GM04504 (cell line): ENCODE measurements around the gene SLC25A18.
"Not testable (repeated sequence)": the region's sequence is repeated elsewhere in the genome, so short reads cannot be mapped to it uniquely, and the experiment has no call there.

ENCODE experiments used
- DNase-seq: peaks from one replicate; pipeline ENCODE4 v3.0.0-alpha.2; 2012; ENCODE audit warnings: low read depth

The SLC25A18 gene

GRCh38 chr22:17607891-17608521 is 44.7 kb downstream of the SLC25A18 start:
- no peak for DNase-seq

DNA sequence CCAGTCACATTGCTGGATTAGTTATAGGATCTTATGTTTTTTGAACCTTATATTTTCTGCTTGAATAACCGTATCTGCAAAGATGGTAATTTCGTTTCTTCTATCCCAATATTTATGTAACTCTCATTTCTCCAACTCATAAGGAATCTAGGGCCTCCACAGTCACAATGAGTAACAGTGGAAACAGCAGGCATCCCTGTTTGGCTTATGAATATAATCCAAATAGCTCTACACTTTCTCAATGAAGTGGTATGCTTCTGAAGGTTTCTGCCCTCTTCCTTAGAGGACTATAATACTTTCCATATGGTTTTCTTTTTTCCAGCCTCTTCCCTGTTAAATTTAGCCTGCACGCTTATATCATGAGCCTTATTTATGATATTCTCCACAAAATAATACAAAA is 48.8 kb downstream of the SLC25A18 start:
- DNase-seq: no peak

GRCh38 chr22:17613280-17613679 is 50.0 kb downstream of the SLC25A18 start:
- DNase-seq: no peak

DNA sequence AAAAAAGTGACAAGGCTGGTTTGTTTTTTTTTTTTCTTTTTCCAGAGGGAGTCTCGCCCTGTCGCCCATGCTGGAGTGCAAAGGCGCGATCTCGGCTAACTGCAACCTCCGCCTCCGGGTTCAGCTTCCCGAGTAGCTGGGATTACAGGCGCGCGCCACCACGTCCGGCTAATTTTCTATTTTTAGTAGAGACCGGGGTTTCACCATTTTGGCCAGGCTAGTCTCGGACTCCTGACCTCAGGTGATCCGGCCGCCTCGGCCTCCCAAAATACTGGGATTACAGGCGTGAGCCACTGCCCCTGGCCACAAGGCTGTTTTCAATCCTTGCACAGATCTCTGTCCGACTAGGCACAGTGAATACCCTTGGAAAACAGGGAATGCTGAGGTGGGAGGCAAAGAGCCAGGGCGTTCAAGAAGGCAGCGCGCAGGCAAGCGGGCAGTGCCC is 64.7 kb downstream of the SLC25A18 start:
- no peak for DNase-seq

- DNase-seq: peak; percentile 91
Measured at GRCh38 chr22:17628406-17629172, 65.3 kb downstream of the SLC25A18 start, which contains the start of gene ATP6V1E1. Gene ATP6V1E1 (minus strand): TSS chr22:17628749. CDS start chr22:17628635, 114 bp downstream.

DNA sequence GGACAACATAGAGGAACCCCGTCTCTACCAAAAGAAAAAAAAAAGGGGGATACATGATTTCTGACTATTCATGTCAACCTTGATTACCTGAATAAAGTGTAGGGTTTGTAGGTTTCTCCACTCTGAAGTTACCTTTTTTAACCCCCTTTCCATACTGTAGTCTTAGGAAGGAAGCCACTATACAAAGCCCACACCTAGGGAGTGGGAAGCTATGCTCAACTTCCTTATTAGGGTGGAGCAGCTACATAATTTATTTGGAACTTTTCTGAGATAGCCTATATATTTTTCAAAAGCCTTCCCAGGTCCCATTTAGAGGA is 65.8 kb downstream of the SLC25A18 start:
- DNase-seq: no peak

GRCh38 chr22:17629641-17630040 is 66.3 kb downstream of the SLC25A18 start:
- DNase-seq: no peak

DNA sequence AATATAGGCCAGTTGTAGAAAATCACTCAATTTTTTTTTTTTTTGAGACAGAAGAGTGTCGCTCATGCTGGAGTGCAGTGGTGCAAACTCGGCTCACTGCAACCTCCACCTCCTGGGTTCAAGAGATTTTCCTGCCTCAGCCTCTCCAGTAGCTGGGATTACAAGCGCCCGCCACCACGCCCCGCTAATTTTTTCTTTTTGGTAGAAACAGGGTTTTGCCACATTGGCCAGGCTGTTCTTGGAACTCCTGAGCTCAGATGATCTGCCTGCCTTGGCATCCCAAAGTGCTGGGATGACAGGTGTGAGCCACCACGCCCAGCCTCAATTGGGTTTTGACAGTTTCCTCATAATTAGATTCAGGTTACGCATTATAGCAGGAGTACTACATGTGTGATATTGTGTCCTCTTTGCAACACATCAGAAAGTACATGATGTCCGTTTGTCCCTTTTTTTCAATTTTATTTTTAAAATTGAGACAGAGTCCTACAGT is 67.8 kb downstream of the SLC25A18 start:
- DNase-seq: no peak

GRCh38 chr22:17633217-17633997 is 70.1 kb downstream of the SLC25A18 start:
- peak; percentile 62 for DNase-seq

DNA sequence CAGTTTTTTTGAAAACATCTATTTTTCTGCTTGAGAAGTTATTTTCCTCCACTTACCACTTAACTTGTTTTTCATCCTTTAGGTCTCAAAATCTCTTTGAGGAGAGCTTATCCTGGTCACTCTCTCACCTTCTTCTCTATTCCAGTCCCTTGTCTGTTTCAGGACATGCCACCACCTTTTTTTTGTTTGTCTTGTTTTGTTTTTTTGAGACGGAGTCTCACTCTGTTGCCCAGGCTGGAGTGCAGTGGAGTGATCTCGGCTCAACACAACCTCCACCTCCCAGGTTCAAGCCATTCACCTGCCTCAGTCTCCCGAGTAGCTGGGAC is 70.7 kb downstream of the SLC25A18 start:
- DNase-seq: no peak

DNA sequence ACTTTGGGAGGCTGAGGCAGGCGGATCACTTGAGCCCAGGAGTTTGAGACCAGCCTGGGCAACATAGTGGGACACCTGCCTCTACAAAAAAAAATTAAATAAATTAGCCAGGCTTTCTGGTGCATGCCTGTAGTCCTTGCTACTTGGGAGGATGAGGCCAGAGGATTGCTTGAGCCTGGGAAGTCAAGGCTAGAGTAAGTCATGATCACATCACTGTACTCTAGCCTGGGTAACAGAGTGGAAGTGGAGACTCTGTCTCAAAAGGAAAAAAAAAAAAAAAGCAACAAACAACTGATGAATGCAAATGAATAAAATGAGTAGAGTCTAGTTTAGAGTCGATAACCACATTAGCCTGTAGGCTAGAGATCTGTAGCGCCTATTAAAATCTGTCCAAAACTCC is 71.4 kb downstream of the SLC25A18 start:
- DNase-seq: no peak

DNA sequence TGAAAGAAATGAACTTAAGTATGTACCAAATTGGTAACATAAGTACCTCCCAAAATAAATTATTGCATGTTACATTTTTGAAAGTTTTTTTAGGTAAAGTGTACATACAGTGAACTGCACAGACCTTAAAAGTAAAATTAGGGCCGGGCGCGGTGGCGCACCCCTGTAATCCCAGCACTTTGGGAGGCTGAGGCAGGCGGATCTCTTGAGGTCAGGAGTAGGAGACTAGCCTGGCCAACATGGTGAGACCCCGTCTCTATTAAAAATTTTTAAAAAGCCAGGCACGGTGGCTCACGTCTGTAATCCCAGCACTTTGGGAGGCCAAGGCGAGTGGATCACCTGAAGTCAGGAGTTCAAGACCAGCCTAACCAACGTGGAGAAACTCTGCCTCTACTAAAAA is 73.6 kb downstream of the SLC25A18 start:
- not testable (repeated sequence) for DNase-seq

- no peak for DNase-seq
Measured at GRCh38 chr22:17637490-17638181, 74.3 kb downstream of the SLC25A18 start.

DNA sequence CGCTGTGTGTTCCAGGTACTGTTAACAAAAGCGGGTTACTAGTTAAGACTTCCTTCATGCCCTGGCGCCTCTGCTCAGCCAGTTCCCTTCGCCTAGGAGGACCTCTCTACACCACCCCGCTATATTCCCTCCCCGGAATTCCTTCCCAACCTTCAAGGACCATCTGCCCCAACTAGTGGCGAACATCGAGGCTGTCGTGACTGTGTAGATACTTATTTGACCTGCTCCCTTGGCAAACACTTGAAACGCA is 74.8 kb downstream of the SLC25A18 start:
- no peak for DNase-seq

GRCh38 chr22:17638432-17639246 is 75.3 kb downstream of the SLC25A18 start, which contains the start of gene BCL2L13:
Gene BCL2L13 (plus strand): TSS chr22:17638757. CDS start chr22:17655712, 16,955 bp downstream.
- DNase-seq: peak; percentile 69

DNA sequence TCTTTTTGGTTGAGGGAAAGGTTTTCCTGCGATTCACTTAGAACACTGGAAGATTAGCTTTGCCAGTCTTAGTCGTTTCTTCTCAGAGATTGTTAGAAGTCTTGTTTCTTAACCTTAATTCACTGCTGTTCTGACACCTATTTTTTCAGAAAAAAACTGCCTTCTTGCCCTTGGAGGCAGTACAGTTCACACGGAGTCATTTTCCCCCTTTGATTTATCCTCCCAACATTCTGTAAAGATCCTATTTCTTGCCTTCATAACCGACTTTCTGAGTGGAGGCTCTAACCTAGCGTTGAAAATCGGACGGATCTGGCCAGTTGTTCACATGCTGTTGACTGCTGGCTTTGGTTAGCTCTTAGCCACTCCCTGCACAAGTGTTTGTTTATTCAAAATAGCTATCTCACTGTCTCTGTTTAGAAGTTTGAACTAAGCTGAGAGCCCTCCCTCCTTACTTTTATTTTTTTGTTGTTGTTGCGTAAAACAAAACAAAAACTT is 76.0 kb downstream of the SLC25A18 start:
- DNase-seq: peak; percentile 39
